ENCODE data around the gene TNIK. TPM values are rescaled to one million over a fixed set of nuclear protein-coding genes. Genes with fewer than 3 reads are reported as not detected.

Gene TNIK
- total RNA-seq, 2 donors from 2014 or later, result 5.6 to 47.1 TPM

- 64% methylated on average over 4 of the region's 4 CpGs for WGBS
- intact Hi-C loops (cut with DNase I), result no loop called here
- H3K4me3 ChIP-seq, result no peak overlapping the region
- H3K4me1 ChIP-seq (replicated peaks), result no peaks in the 10 kb centered on the region
- DNase-seq (ENCODE audit: low spot score), result no peak
- TF ChIP-seq POLR2AphosphoS5 (IDR thresholded peaks at IDR 0.05) (no peak), CTCF (IDR thresholded peaks at IDR 0.05) (no peak), POLR2A (IDR thresholded peaks at IDR 0.05) (no peak)
- H3K27me3 ChIP-seq (replicated peaks; ENCODE audit: insufficient read depth), result no peaks in the 10 kb centered on the region
- H3K27ac ChIP-seq, result no peak overlapping the region
- no peaks in the 10 kb centered on the region for H3K9me3 ChIP-seq
- no peaks in the 10 kb centered on the region for H3K36me3 ChIP-seq
These were observed 371.7 kb downstream of the TNIK start for GRCh38 chr3:171088496-171088895.

DNA sequence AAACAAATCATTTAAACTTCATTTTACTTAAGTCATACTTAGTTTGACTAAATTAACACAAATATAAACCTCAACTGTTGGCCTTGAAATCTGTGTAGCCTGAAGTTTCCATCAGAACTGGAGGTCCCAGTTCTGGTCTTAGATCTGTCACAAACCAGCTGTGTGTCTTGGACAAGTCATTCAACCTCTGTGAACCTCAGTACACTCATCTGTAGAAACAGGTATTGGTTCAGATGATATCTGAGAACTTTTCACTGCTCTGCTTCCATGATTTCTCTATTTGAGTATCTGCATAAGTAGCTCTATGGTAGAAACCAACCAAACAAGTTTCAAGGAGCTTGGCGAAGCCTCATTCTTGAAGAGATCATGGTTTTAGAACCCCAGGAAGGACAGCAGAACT is 373.3 kb downstream of the TNIK start:
- Histone ChIP-seq H3K27ac (no peak overlapping the region), H3K27me3 (replicated peaks; ENCODE audit: insufficient read depth) (no peaks in the 10 kb centered on the region), H3K9me3 (no peaks in the 10 kb centered on the region), H3K36me3 (no peaks in the 10 kb centered on the region), H3K4me3 (no peak overlapping the region), H3K4me1 (replicated peaks) (no peaks in the 10 kb centered on the region)
- 92% methylated on average over 1 of the region's 1 CpG for WGBS
- intact Hi-C loops (cut with DNase I), result no loop called here
- no peak for DNase-seq (ENCODE audit: low spot score)
- no peak for TF ChIP-seq CTCF (IDR thresholded peaks at IDR 0.05)
- no peak for TF ChIP-seq POLR2A (IDR thresholded peaks at IDR 0.05)
- TF ChIP-seq POLR2AphosphoS5 (IDR thresholded peaks at IDR 0.05), result no peak

DNA sequence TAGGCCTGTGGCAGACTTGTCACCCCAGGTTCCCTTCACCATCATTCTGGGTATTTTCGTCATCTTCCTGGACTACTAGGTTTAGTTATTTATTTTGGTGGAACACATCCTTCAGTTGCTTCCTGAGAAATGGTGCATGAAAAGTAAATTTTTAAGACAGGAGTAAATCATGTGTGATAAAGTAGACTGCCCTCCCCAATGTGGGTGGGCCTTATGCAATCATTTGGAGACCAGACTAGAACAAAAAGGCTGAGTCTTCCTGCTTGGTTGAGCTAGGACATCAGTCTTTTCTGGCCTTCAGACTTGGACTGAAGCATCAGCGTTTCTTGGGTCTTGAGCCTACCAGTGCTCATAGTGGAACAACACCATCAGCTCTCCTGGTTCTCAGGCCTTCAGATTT is 382.9 kb downstream of the TNIK start:
- no peaks in the 10 kb centered on the region for H3K9me3 ChIP-seq
- no peak overlapping the region for H3K4me3 ChIP-seq
- H3K4me1 ChIP-seq (replicated peaks), result no peaks in the 10 kb centered on the region
- H3K27ac ChIP-seq, result no peak overlapping the region
- H3K27me3 ChIP-seq (replicated peaks; ENCODE audit: insufficient read depth), result no peaks in the 10 kb centered on the region
- intact Hi-C loops (cut with DNase I), result no loop called here
- DNase-seq (ENCODE audit: low spot score), result no peak
- H3K36me3 ChIP-seq, result no peaks in the 10 kb centered on the region
- WGBS, result 97% methylated on average over 2 of the region's 2 CpGs
- no peak for TF ChIP-seq CTCF (IDR thresholded peaks at IDR 0.05)
- TF ChIP-seq POLR2A (IDR thresholded peaks at IDR 0.05), result no peak
- TF ChIP-seq POLR2AphosphoS5 (IDR thresholded peaks at IDR 0.05), result no peak

DNA sequence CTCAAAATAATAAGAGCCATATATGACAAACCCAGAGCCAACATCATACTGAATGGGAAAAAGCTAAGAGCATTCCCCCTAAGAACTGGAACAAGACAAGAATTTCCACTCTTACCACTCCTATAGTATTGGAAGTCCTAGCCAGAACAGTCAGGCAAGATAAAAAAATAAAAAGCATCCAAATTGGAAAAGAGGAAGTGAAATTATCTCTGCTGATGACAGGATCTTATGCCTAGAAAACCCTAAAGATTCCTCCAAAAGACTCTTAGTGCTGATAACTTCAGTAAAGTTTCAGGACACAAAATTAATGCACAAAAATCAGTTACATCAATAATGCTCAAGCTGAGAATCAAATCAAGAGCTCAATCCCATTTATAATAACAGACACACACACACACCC is 387.8 kb downstream of the TNIK start:
- H3K4me1 ChIP-seq (replicated peaks), result no peaks in the 10 kb centered on the region
- H3K4me3 ChIP-seq, result no peak overlapping the region
- no peaks in the 10 kb centered on the region for H3K27me3 ChIP-seq (replicated peaks; ENCODE audit: insufficient read depth)
- H3K9me3 ChIP-seq, result no peaks in the 10 kb centered on the region
- no peaks in the 10 kb centered on the region for H3K36me3 ChIP-seq
- H3K27ac ChIP-seq, result no peak overlapping the region
- TF ChIP-seq CTCF (IDR thresholded peaks at IDR 0.05), result no peak
- no peak for TF ChIP-seq POLR2AphosphoS5 (IDR thresholded peaks at IDR 0.05)
- no peak for TF ChIP-seq POLR2A (IDR thresholded peaks at IDR 0.05)
- intact Hi-C loops (cut with DNase I), result no loop called here
- no peak for DNase-seq (ENCODE audit: low spot score)

DNA sequence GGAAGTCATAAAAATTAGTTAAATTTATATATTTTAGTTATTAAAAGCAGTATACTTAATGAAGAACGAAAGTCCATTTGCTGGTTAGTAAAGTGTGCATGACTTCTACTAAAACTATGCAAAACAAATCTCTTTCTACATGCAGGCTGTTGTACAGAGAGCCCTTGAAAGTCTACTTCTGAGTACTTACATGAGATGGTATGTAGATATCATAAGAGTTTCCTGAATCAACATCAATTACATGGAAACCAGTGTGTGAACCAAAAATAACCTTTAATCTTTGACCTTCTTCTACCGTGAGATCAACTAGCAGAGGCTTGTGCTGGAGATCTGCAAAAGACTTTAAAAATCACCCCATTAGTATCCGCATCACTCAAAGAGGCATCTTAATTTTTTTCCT is 391.5 kb downstream of the TNIK start:
- DNase-seq (ENCODE audit: low spot score), result no peak
- Histone ChIP-seq H3K9me3 (no peaks in the 10 kb centered on the region), H3K36me3 (no peaks in the 10 kb centered on the region), H3K4me3 (no peak overlapping the region), H3K27me3 (replicated peaks; ENCODE audit: insufficient read depth) (no peaks in the 10 kb centered on the region), H3K4me1 (replicated peaks) (no peaks in the 10 kb centered on the region), H3K27ac (no peak overlapping the region)
- 87% methylated on average over 3 of the region's 3 CpGs for WGBS
- intact Hi-C loops (cut with DNase I), result no loop called here
- no peak for TF ChIP-seq CTCF (IDR thresholded peaks at IDR 0.05)
- no peak for TF ChIP-seq POLR2AphosphoS5 (IDR thresholded peaks at IDR 0.05)
- TF ChIP-seq POLR2A (IDR thresholded peaks at IDR 0.05), result no peak

Data from prostate gland (tissue), 2 donors.